Muscle of back (tissue), 10 donors: ENCODE data around the gene NFKBIE. TPM values are rescaled to one million over a fixed set of nuclear protein-coding genes. Genes with fewer than 3 reads are reported as not detected.

Source experiments
- polyA plus RNA-seq, 10 donors: library from polyadenylated mRNA; unstranded; fragments of 120-200 nt; gene quantifications; one replicate each; pipeline ENCODE4 v1.2.1, GENCODE V29; 2013; ENCODE audit not compliant: insufficient read length in 10 of 10

The NFKBIE gene
- polyA plus RNA-seq, 10 donors: 4.0 to 6.5 (median 4.9) TPM

Other genes with a start within 250 kb of the NFKBIE start
- 10 to 100 TPM; 27.1 to 44.5 (median 35.2) TPM for gene MRPL14, start 138.1 kb downstream of the NFKBIE start, polyA plus RNA-seq
- 10 to 100 TPM; 14.2 to 20.5 (median 16.8) TPM for gene TMEM63B, start 138.0 kb downstream of the NFKBIE start, polyA plus RNA-seq
- under 1 TPM in 8 of 10 donors, not detected in 2; 0.18 to 0.77 (median 0.41) TPM for gene CAPN11, start 106.7 kb downstream of the NFKBIE start, polyA plus RNA-seq
- gene MYMX, start 48.6 kb downstream of the NFKBIE start, polyA plus RNA-seq: 10 to 100 TPM; 17.2 to 24.8 (median 20.0) TPM
- gene SLC29A1, start 42.0 kb downstream of the NFKBIE start, polyA plus RNA-seq: 10 to 100 TPM; 54.7 to 89.9 (median 71.6) TPM
- 1,000 to 10,000 TPM in 4 of 10 donors, 100 to 1,000 TPM in 6; 766 to 1,108 (median 944) TPM for gene HSP90AB1, start 18.4 kb downstream of the NFKBIE start, polyA plus RNA-seq
- gene SLC35B2, start 8.0 kb downstream of the NFKBIE start, polyA plus RNA-seq: 10 to 100 TPM; 27.1 to 40.4 (median 32.4) TPM
- gene TMEM151B, start 4.9 kb upstream of the NFKBIE start, polyA plus RNA-seq: 1 to 10 TPM in 1 of 10 donors, under 1 TPM in 9; 0.07 to 1.1 (median 0.33) TPM
- 10 to 100 TPM in 1 of 10 donors, 1 to 10 TPM in 9; 7.1 to 10.1 (median 8.2) TPM for gene AARS2, start 47.8 kb upstream of the NFKBIE start, polyA plus RNA-seq
- gene SPATS1, start 77.1 kb upstream of the NFKBIE start, polyA plus RNA-seq: not detected
- 10 to 100 TPM; 22.0 to 31.3 (median 25.8) TPM for gene CDC5L, start 122.2 kb upstream of the NFKBIE start, polyA plus RNA-seq